ENCODE results near the gene ADH6.
"Not testable (repeated sequence)": the region's sequence is repeated elsewhere in the genome, so short reads cannot be mapped to it uniquely, and the experiment has no call there.

ADH6 gene

DNA sequence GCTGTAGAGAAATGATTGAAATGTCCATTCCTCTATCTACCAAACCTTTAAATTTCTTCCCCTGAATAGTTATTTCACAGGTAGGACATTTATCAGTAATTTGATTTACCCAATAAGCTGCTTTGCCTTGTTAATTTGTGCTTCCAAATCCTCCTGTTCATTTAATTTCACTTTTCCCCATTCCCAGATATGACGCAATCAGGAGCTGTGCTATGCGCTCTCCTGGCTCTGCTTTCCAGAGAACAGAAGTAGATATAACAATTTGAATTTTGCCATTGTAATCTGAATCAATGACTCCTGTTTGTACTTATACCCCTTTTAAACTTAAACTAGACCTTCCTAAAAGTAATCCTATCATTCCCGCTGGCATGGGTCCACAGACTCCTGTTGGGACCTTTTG lies 29.1 kb downstream of the ADH6 start:
- DNase-seq = not testable (repeated sequence)

DNA sequence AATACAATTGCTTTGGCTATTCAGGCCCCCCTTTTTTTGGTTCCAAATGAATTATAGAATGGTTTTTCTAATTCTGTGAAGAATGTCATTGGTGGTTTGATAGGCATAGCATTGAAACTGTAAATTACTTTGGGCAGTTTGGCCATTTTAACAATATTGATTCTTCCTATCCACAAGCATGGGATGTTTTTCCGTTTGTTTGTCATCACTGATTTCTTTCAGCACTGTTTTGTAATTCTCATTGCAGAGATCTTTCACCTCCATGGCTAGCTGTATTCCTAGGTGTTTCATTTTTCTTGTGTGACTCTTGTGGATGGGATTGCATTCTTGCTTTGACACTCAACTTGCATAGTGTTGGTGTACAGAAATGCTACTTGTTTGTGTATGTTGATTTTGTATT lies 33.0 kb downstream of the ADH6 start:
- DNase-seq = no peak

DNA sequence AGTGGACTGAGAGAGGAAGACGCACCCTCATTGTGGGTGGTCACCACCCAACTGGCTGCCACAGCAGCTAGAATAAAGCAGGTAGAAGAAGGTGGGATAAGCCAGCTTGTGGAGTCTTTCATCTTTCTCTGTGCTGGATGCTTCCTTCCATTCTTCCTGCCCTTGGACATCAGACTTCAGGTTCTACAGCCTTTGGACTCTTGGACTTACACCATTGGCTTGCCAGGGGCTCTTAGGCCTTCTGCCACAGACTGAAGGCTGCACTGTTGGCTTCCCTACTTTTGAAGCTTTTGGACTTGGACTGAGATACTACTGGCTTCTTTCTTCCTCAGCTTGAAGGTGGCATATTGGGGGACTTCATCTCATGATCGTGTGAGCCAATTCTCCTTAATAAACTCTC lies 33.5 kb downstream of the ADH6 start:
- no peak for DNase-seq

DNA sequence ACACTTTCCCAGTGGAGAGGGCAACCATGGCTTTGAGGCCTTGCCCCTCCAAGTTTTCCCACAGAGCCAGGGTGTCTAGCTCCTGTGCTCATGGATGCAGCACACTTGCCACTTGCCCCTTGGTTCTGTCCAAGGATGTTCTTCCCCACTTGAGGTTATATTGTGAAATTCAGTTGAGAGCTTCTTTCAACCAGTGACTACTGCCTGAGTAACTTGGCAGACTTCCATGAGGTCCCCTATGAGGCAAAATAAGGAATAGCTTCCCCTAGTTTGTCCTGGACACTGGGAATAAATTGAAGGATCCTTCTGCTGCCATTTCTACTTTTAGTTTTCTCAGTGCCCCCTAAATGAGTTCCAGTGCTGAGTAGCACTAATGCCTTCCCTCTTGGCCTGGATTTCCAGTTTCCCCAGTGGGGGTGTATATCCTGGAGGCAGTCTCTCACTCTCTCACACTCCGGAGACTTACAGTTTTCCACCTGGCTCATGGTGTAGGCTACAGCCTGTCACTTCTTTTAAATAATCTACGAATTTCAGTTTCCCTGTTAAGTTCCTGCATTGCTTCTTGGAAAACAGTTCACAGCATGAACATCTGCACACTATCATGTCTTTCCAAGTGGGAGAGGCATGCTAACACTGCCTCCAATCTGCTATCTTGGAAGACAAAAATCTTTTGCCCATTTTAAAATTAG lies 38.5 kb downstream of the ADH6 start:
- no peak for DNase-seq

DNA sequence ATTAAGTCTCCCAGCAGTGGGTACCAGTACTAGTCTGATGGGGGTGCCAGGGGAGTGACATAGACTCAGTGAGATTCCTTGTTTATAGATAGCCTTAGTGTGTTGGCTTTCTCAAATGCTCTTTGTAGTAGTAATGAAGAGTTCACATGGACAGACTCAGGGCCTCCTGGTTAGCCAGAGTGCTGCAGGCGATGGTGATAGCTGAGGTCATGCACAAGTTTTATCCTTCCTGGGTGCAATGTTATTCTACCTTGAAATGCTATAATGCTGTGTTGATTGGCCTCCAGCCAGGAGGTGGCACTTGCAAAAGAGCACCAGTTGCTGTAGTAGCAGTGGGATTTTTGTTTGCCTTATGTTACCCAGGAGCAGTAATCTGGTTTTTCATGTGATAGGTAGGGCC lies 39.4 kb downstream of the ADH6 start:
- peak in 1 of 2 experiments; percentile 2 for DNase-seq

DNA sequence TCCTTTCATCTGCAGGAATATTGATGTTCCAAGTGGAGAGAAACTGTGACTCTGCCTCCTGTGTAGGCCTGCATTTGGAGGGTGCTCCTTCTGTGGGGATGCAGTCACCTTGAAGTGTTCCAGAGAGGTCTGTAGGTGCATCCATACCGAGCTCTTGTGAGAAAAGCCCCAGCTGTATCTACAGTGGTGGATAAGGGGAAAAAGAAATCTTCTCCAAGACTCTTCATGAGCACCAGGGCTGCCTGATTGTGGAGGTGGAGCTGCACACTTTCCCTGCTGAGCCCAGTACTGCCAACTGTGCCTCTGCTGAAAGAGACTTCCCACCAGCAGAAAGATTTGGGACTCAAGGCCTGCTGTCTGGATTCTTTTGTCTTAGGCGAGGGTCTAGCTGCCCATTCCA lies 39.9 kb downstream of the ADH6 start:
- DNase-seq = no peak

DNA sequence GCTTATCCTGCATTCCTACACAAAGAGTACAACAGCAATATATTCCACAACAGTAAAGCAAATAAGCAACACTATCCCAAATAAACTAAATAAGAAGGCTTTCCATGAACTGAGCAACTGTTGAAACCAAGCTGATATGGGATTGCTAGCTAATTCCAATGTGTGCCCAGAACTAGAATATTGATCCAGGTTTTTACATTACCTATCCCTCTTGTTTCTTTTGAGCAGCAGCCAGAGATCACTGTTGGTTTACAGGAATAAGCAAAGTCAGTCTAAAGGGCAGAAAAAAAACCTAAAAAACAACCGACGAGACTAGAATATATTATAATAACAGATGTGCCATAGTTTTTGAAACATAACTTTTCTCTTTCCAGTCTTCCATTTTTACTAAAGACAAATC lies 52.5 kb downstream of the ADH6 start:
- DNase-seq = no peak

DNA sequence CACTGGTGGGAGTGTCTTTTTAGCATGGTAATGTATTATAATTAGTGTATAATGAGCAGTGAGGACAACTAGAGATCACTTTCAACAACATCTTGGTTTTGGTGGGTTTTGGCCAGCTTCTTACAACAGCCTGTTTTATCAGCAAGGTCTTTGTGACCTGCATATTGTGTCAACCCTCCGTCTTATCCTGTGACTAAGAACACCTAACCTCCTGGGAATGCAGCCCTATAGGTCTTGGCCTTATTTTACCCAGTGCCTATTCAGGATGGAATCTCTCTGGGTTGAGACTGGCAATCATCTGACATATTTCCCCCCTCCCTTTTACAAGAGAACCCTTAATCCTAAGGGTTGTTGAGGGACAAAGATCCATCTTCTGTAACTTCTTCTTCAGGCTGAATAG lies 53.1 kb downstream of the ADH6 start:
- DNase-seq = no peak

DNA sequence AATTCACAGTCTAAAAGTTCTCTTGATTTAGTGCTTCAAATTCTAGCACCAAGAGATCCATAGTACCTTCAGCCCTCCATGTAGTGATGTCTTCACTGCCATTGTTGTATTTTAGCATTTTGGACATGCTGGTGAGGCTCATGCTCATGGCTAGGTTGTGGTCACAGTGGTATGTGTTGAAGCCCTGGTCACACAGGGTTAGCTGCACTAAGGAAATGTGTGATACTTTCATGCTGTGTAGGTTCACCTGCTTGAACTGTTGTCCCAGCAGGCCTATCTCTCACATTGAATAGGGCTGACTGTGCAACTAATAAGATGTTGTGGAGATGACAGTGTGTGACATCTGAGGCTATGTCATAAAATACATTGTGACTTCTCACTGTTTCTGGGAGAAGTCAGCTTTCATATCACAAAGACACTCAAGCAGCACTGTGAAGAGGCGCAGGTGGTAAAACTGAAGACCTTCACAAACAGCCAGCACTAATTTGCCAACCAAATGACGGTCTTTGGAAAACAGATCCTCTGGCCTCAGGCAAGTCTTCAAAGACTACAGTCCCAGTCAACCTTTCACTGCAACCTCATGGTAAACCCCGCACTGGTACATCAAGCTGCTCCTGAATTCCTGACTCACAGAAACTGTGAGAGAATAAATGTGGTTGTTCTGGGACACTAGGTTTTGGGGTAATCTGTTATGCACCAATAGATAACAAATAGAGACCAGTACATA lies 57.5 kb downstream of the ADH6 start:
- DNase-seq = no peak

DNA sequence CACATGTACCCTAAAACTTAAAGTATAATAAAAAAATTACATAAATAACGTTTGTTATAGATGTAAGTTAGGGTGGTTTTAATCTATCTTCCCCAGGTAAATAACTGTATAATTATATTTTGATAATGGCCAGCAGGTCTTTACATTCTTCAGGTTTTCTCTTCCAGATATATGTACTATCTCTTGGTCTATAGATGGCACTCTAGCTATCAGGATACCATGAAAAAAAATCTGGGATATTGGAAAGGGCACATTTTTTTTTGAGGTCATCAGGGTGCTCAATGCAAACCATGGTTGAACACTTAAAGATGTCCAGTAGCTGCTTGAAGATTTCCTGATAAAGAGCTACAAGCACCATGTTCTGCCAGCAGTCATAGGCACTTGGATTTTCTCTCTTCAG lies 59.3 kb downstream of the ADH6 start:
- no peak for DNase-seq

DNA sequence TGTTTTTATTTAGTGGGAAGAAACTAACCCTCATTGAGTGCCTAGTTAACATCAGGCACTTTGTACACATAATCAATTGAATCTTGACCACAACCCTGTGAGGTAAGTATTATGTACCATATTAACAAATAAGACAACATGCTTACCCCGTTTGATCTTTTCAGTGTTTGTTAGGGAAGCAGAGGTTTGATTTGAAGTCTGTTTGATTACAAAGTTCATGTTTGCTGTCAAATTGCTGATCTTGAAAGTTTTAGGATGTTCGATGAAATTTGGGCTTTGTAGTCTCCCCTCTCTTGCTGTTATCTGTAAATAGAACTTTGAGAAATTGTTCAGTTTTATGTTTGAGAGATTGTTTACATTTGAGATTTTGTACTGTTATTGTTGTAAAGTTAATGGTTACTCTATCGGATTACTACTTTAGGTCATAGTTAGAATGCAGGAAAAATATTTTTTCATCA lies 61.5 kb downstream of the ADH6 start:
- DNase-seq = no peak

DNA sequence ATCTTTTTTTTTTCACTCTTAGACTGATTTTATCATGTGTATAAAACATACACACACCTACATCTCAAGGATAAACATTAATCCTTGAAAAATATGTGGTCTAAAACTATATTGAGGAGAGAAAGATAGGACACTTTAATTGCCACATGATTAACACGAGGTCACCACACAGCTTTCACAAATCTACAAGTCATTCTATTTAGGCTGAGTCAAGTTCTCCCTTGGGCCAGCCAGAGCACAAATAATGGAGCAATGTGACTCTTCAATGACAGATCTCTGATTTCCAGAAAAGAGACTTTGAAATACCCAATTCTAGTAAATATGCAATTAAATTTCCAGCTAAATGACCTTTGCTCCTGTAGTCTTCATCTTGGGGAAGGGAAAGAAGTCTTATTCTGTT lies 62.1 kb downstream of the ADH6 start:
- DNase-seq = no peak

DNA sequence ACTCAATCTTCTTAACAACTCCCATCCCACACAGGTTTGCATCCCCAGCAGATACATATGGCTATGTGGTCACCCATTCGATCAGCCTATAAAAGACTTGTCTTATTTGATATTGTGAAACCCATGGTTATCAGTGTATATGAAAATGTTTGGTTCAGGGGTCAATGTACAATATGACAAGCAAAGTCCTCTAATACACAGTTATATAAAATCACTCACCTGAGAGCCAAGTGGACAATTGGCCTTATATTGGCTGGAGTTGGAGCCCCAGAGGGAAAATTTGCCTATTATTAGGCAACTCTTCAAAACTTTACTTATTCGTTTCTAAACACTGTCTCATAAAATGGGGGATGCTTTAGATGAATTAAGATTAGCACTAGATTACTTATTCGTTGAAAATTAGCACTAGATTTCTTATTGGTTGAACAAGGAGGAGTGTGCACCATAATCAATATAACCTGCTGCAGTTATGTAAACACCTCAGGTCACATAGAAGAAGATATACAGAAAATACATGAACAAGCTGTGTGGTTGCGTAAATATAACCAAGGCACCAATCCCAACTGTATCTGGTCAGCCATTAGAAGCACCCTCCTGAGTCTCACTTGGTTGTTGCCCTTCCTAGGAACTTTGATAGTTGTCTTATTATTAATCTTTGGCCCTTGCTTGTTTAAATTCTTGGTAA lies 64.2 kb downstream of the ADH6 start:
- no peak for DNase-seq
